SK-N-SH treated with all-trans-retinoic acid at 6 μM for 48 hours (cell line): ENCODE measurements around the gene ZMIZ1.

Experiments used
- CREB5 ChIP-seq: fragments of 250-450 bp; sonication (Bioruptor Pico); IDR thresholded peaks from 2 replicates; pipeline ENCODE4 v1.5.1; 2020; ENCODE audit warnings: low read depth, mild to moderate bottlenecking, moderate library complexity
- PATZ1 ChIP-seq: fragments of 250-450 bp; sonication (Bioruptor Pico); IDR thresholded peaks from 2 replicates; pipeline ENCODE4 v1.8.0; 2020; ENCODE audit warnings: mild to moderate bottlenecking, moderate library complexity, borderline replicate concordance
- POU6F1 ChIP-seq: fragments of 250-450 bp; sonication (Bioruptor Pico); IDR thresholded peaks from 2 replicates; pipeline ENCODE4 v1.8.0; 2021; ENCODE audit warnings: low read depth, mild to moderate bottlenecking, moderate library complexity, borderline replicate concordance
- RARB ChIP-seq: fragments of 250-450 bp; sonication (Bioruptor Pico); IDR thresholded peaks from 2 replicates; pipeline ENCODE4 v1.8.0; 2021; ENCODE audit warnings: mild to moderate bottlenecking, moderate library complexity
- TSHZ2 ChIP-seq: fragments of 250-450 bp; sonication (Bioruptor Pico); IDR thresholded peaks from 2 replicates; pipeline ENCODE4 v1.5.0; 2020; ENCODE audit warnings: mild to moderate bottlenecking, moderate library complexity
- ZC3H10 ChIP-seq: fragments of 250-450 bp; sonication (Bioruptor Pico); IDR thresholded peaks from 2 replicates; pipeline ENCODE4 v1.5.1; 2021; ENCODE audit warnings: mild to moderate bottlenecking, moderate library complexity
- ZFP3 ChIP-seq: fragments of 250-450 bp; sonication (Bioruptor Pico); IDR thresholded peaks from 2 replicates; pipeline ENCODE4 v1.5.0; 2020; ENCODE audit warnings: mild to moderate bottlenecking, moderate library complexity
- ZFP30 ChIP-seq: fragments of 450-650 bp; formaldehyde crosslinking; IDR thresholded peaks from 2 replicates; pipeline ENCODE4 v1.5.0; 2022; ENCODE audit warnings: mild to moderate bottlenecking, moderate library complexity
- ZNF70 ChIP-seq: fragments of 450-650 bp; formaldehyde crosslinking; IDR thresholded peaks from 2 replicates; pipeline ENCODE4 v1.5.0; 2020; ENCODE audit warnings: mild to moderate bottlenecking, moderate library complexity

- TF ChIP-seq ZFP3 (CRISPR knock-in tag) (no peak), ZC3H10 (CRISPR knock-in tag) (no peak), RARB (CRISPR knock-in tag) (no peak), CREB5 (CRISPR knock-in tag) (no peak), TSHZ2 (CRISPR knock-in tag) (no peak), POU6F1 (CRISPR knock-in tag) (no peak), PATZ1 (no peak), ZNF70 (CRISPR knock-in tag) (no peak), ZFP30 (CRISPR knock-in tag) (no peak)
Observed at GRCh38 chr10:79187121-79187940, 118.6 kb downstream of the ZMIZ1 start.
